ENCODE results near the gene R3HDM2.

R3HDM2 gene

DNA sequence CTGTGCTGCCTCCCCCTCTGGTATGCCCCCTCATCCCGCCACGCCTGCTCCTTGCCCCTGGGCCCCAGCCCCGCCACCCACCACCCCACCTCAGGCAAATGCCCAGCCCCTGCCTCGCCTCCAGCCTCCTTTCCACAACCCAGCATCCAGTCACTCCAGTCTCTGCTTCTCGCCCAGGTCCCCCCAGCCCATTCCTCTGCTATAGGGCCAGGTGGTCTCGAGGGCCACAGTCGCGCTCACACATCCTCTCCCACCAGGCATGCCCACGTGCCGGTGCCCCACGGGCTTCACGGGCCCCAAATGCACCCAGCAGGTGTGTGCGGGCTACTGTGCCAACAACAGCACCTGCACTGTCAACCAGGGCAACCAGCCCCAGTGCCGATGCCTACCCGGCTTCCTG lies 220.4 kb downstream of the R3HDM2 start:
- peaks cover 19% of the 10 kb centered on the region for H3K4me1 ChIP-seq (ENCODE audit: insufficient read depth, insufficient read length)
- DNase-seq (ENCODE audit: low read depth, low spot score) = no peak
- no peak overlapping the region for H3K4me3 ChIP-seq (ENCODE audit: insufficient read length, low read depth)
- TF ChIP-seq ZNF274 (IDR thresholded peaks at IDR 0.05; ENCODE audit: low read depth, low read length) (no peak), YY1 (IDR thresholded peaks at IDR 0.05; ENCODE audit: insufficient read depth, insufficient read length) (no peak), SUZ12 (IDR thresholded peaks at IDR 0.05; ENCODE audit: extremely low read depth, insufficient read depth, insufficient read length) (no peak)
- no peak overlapping the region for H3K9ac ChIP-seq (ENCODE audit: insufficient read length, low read depth)
- peaks cover 15% of the 10 kb centered on the region for H3K27me3 ChIP-seq (ENCODE audit: insufficient read depth, insufficient read length)
- H3K36me3 ChIP-seq (ENCODE audit: insufficient read depth, insufficient read length, low read length) = peaks cover 76% of the 10 kb centered on the region
- H3K9me3 ChIP-seq (ENCODE audit: insufficient read depth, low read length) = no peaks in the 10 kb centered on the region

DNA sequence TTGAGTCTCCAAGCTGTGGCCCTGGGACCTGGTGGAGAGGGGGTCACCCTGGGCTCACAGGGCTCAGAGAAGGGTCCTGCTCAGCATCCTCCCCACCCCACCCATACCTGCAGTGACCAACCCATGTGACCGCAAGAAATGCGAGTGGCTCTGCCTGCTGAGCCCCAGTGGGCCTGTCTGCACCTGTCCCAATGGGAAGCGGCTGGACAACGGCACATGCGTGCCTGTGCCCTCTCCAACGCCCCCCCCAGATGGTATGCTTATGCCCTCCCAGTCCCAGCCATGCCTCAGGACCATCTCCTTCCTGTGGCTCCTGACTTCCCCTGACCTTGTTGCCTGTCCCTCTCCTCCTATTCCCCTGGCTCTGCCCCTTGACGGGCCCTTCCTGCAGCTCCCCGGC lies 220.9 kb downstream of the R3HDM2 start:
- H3K9ac ChIP-seq (ENCODE audit: insufficient read length, low read depth) = no peak overlapping the region
- H3K4me3 ChIP-seq (ENCODE audit: insufficient read length, low read depth) = no peak overlapping the region
- no peak for TF ChIP-seq YY1 (IDR thresholded peaks at IDR 0.05; ENCODE audit: insufficient read depth, insufficient read length)
- peaks cover 82% of the 10 kb centered on the region for H3K36me3 ChIP-seq (ENCODE audit: insufficient read depth, insufficient read length, low read length)
- peaks cover 10% of the 10 kb centered on the region for H3K27me3 ChIP-seq (ENCODE audit: insufficient read depth, insufficient read length)
- no peak for DNase-seq (ENCODE audit: low read depth, low spot score)
- H3K9me3 ChIP-seq (ENCODE audit: insufficient read depth, low read length) = no peaks in the 10 kb centered on the region
- H3K4me1 ChIP-seq (ENCODE audit: insufficient read depth, insufficient read length) = peaks cover 15% of the 10 kb centered on the region

- TF ChIP-seq ZNF274 (IDR thresholded peaks at IDR 0.05; ENCODE audit: low read depth, low read length) = no peak
- no peak for TF ChIP-seq SUZ12 (IDR thresholded peaks at IDR 0.05; ENCODE audit: extremely low read depth, insufficient read depth, insufficient read length)
- Histone ChIP-seq H3K9me3 (ENCODE audit: insufficient read depth, low read length) (no peaks in the 10 kb centered on the region), H3K27me3 (ENCODE audit: insufficient read depth, insufficient read length) (no peaks in the 10 kb centered on the region), H3K36me3 (ENCODE audit: insufficient read depth, insufficient read length, low read length) (peaks cover 90% of the 10 kb centered on the region), H3K4me3 (ENCODE audit: insufficient read length, low read depth) (no peak overlapping the region), H3K4me1 (ENCODE audit: insufficient read depth, insufficient read length) (peaks cover 4% of the 10 kb centered on the region), H3K9ac (ENCODE audit: insufficient read length, low read depth) (no peak overlapping the region)
- no peak for DNase-seq (ENCODE audit: low read depth, low spot score)
Observed at GRCh38 chr12:57208631-57209282, 222.1 kb downstream of the R3HDM2 start.

DNA sequence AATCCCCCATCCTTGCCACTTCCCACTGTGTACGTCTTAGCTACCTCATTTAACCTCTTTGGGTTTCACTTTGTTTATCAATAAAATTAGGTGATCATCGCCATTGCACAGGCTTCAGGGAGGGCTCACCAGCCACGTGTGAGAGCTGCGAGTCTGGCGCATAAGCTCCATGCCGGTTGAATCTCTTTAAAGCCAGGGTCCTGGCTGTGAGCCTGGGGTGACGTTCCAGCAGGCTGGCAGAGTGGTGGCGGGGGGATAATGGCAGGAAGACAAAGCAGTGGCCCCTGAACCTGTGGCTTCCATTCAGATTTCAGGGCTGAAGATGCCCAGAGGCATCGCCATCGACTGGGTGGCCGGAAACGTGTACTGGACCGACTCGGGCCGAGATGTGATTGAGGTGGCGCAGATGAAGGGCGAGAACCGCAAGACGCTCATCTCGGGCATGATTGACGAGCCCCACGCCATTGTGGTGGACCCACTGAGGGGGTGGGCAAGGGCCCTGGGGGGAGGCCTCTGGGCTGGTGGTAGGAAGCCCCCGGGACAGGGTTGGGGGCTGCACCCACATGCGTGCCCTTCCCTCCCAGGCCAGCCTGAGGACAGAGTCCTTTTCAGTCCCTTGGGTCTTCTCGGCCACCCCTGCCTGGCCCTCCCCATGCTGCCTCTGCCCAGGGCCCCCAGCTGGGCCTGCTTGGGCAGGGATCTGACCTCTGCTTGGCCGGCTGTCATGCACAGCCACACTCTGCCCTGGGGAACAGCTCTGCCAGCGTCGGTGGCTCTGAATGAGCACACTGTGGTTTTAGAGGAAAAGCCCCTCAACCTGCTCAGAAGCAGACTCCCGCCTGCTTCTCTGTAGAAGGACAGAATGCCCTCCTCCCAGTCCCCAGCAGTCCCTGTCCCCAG lies 222.9 kb downstream of the R3HDM2 start:
- Histone ChIP-seq H3K9ac (ENCODE audit: insufficient read length, low read depth) (no peak overlapping the region), H3K4me1 (ENCODE audit: insufficient read depth, insufficient read length) (no peaks in the 10 kb centered on the region), H3K27me3 (ENCODE audit: insufficient read depth, insufficient read length) (no peaks in the 10 kb centered on the region), H3K9me3 (ENCODE audit: insufficient read depth, low read length) (no peaks in the 10 kb centered on the region), H3K36me3 (ENCODE audit: insufficient read depth, insufficient read length, low read length) (peaks cover 94% of the 10 kb centered on the region), H3K4me3 (ENCODE audit: insufficient read length, low read depth) (no peak overlapping the region)
- no peak for DNase-seq (ENCODE audit: low read depth, low spot score)
- TF ChIP-seq YY1 (IDR thresholded peaks at IDR 0.05; ENCODE audit: insufficient read depth, insufficient read length) = no peak
- TF ChIP-seq ZNF274 (IDR thresholded peaks at IDR 0.05; ENCODE audit: low read depth, low read length) = no peak
- TF ChIP-seq SUZ12 (IDR thresholded peaks at IDR 0.05; ENCODE audit: extremely low read depth, insufficient read depth, insufficient read length) = no peak

DNA sequence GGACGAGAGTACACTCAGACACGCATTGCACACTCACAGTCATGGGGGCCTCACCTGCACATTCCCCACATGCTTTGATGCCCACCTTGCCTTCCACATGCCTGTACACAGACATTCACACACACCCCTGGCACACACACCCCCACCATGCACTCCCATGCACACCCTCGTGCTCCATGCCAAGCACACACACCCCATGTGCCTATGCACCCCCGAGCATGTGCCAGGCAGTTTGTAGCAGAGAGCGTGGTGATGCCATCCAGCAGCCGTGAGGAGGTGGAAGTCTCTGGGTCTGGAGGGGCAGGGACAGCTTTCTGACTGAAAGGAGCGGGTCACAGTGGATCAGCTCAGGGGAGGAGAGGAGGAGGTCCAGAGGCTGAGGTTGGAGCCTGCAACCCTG lies 224.9 kb downstream of the R3HDM2 start:
- no peak for TF ChIP-seq ZNF274 (IDR thresholded peaks at IDR 0.05; ENCODE audit: low read depth, low read length)
- no peak for TF ChIP-seq YY1 (IDR thresholded peaks at IDR 0.05; ENCODE audit: insufficient read depth, insufficient read length)
- no peak for TF ChIP-seq SUZ12 (IDR thresholded peaks at IDR 0.05; ENCODE audit: extremely low read depth, insufficient read depth, insufficient read length)
- Histone ChIP-seq H3K4me3 (ENCODE audit: insufficient read length, low read depth) (no peak overlapping the region), H3K36me3 (ENCODE audit: insufficient read depth, insufficient read length, low read length) (peaks cover 93% of the 10 kb centered on the region), H3K4me1 (ENCODE audit: insufficient read depth, insufficient read length) (no peaks in the 10 kb centered on the region), H3K9ac (ENCODE audit: insufficient read length, low read depth) (no peak overlapping the region), H3K27me3 (ENCODE audit: insufficient read depth, insufficient read length) (no peaks in the 10 kb centered on the region), H3K9me3 (ENCODE audit: insufficient read depth, low read length) (no peaks in the 10 kb centered on the region)
- DNase-seq (ENCODE audit: low read depth, low spot score) = no peak

GRCh38 chr12:57205186-57205585 lies 225.7 kb downstream of the R3HDM2 start:
- H3K9ac ChIP-seq (ENCODE audit: insufficient read length, low read depth) = no peak overlapping the region
- no peaks in the 10 kb centered on the region for H3K4me1 ChIP-seq (ENCODE audit: insufficient read depth, insufficient read length)
- H3K4me3 ChIP-seq (ENCODE audit: insufficient read length, low read depth) = no peak overlapping the region
- H3K9me3 ChIP-seq (ENCODE audit: insufficient read depth, low read length) = no peaks in the 10 kb centered on the region
- H3K27me3 ChIP-seq (ENCODE audit: insufficient read depth, insufficient read length) = no peaks in the 10 kb centered on the region
- no peak for DNase-seq (ENCODE audit: low read depth, low spot score)
- TF ChIP-seq YY1 (IDR thresholded peaks at IDR 0.05; ENCODE audit: insufficient read depth, insufficient read length) (no peak), SUZ12 (IDR thresholded peaks at IDR 0.05; ENCODE audit: extremely low read depth, insufficient read depth, insufficient read length) (no peak), ZNF274 (IDR thresholded peaks at IDR 0.05; ENCODE audit: low read depth, low read length) (no peak)
- H3K36me3 ChIP-seq (ENCODE audit: insufficient read depth, insufficient read length, low read length) = peaks cover 94% of the 10 kb centered on the region

DNA sequence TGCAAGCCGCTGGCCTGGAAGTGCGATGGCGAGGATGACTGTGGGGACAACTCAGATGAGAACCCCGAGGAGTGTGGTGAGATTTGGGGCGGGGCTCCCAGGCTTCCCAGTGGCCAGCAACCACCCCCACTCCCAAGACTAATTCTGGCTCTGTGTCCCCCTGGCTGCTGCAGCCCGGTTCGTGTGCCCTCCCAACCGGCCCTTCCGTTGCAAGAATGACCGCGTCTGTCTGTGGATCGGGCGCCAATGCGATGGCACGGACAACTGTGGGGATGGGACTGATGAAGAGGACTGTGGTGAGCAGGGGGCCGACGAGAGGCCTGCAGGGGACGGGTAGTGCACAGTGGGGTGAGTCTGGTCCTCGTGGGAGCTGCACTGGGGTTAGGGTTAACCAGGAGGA lies 226.4 kb downstream of the R3HDM2 start:
- Histone ChIP-seq H3K36me3 (ENCODE audit: insufficient read depth, insufficient read length, low read length) (peaks cover 94% of the 10 kb centered on the region), H3K9ac (ENCODE audit: insufficient read length, low read depth) (no peak overlapping the region), H3K4me1 (ENCODE audit: insufficient read depth, insufficient read length) (no peaks in the 10 kb centered on the region), H3K27me3 (ENCODE audit: insufficient read depth, insufficient read length) (no peaks in the 10 kb centered on the region), H3K4me3 (ENCODE audit: insufficient read length, low read depth) (no peak overlapping the region), H3K9me3 (ENCODE audit: insufficient read depth, low read length) (no peaks in the 10 kb centered on the region)
- no peak for DNase-seq (ENCODE audit: low read depth, low spot score)
- no peak for TF ChIP-seq ZNF274 (IDR thresholded peaks at IDR 0.05; ENCODE audit: low read depth, low read length)
- no peak for TF ChIP-seq YY1 (IDR thresholded peaks at IDR 0.05; ENCODE audit: insufficient read depth, insufficient read length)
- no peak for TF ChIP-seq SUZ12 (IDR thresholded peaks at IDR 0.05; ENCODE audit: extremely low read depth, insufficient read depth, insufficient read length)
